ENCODE results near the gene TLK1. TPM values are rescaled to one million over a fixed set of nuclear protein-coding genes. Genes with fewer than 3 reads are reported as not detected.
A peak's percentile ranks its signal among the peaks of the same experiment; 100 is the strongest.

Gene TLK1
- 10 to 100 TPM; 50.0 to 54.0 (median 51.7) TPM for polyA plus RNA-seq (ENCODE audit: insufficient read length in 4 of 4)

DNA sequence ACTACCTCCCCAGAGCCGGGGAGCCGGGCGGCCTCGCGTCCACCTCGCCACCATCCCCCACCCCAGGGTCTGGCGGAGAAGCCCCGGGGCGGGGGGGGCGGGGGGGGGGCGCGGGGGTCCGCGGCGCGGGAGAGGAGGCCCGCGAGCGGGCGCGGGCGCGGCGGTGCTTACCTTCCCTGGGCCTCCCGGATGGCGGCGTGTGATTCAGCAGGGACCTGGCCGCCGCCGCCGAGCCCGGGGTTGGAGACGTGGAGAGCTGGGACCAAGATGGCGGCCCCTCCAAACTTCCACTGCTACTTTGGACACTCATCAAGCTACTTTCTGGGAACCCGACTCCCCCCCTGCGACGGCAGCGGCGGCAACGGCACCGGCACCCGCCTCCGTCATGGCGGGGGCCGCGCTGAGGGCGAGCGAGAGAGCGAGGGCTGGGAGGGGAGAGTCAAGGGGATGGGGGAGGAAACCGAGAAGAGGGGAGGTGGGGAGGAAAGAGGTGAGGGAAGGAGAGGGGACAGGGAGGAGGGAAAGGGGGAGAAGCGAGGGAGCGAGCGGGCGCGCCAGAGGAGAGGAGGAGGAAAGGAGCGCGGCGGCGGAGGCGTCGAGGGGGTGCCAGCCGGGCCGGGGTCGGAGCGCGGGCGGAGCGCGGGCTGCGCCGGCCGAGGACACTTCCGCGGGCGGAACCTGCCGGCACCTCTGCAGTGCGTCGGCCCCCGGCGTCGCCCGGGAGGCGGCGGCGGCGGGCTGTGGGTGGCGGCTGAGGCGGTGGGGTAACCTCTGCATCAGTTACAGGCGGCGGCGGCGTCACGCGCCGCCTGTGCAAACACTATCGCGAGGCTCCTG lies at the start of gene TLK1:
TSS of gene TLK1 (minus strand) at position 775 of the 837 bp plus-strand sequence. CDS start at position 310, 465 bp downstream.
- peak; percentile 58 to 67 (median 59) for DNase-seq (ENCODE audit: low read depth in 4 of 4, low spot score in 2 of 4)

DNA sequence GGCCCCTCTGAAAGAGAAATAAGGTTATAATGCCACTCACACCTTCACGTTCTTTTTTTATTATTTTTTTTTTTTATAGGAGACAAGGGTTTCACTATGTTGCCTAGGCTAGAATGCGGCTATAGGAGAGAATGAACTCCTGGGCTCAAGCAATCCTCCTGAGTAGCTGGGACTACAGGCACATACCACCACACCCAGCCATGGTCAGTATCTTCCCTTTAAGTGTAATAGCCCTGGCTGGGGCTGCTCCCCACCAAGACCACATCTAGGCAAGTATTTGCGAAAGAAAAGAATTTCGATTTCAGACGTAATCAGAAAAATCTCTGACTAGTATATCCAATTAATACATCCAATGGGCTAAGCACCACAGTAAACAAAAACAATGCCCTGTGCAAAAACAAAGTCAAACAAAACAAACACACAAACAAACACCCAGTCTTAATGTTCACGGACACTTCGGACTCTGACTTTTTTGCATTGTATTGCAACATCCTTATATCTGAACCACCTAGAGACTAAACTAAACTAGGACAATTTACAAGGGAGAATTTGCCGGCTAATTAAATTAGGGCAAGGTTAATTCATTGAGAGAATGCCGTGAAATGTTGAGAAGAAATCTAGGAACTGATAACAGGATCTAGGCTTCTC lies 49.6 kb upstream of the TLK1 start:
- no peak for DNase-seq (ENCODE audit: low read depth in 4 of 4, low spot score in 2 of 4)

DNA sequence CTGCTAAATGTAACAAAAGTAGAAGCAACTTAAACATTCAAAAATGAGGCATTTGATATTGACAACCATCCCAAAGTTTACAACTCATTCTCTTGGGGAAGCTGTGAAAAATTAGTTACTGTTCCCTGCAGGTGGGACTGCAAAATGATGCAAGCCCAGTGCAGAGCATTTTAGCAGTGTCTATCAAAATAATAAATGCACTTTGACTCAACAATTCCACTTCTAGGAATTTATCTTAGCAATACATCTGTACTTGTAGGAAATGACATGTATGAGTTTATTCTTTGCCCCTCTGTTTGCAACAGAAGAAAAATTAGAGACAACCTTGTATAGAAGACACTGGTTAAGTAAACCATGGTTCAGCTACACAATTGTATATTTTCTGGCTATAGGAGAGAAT lies 48.0 kb upstream of the TLK1 start:
- DNase-seq (ENCODE audit: low read depth in 4 of 4, low spot score in 2 of 4): no peak

DNA sequence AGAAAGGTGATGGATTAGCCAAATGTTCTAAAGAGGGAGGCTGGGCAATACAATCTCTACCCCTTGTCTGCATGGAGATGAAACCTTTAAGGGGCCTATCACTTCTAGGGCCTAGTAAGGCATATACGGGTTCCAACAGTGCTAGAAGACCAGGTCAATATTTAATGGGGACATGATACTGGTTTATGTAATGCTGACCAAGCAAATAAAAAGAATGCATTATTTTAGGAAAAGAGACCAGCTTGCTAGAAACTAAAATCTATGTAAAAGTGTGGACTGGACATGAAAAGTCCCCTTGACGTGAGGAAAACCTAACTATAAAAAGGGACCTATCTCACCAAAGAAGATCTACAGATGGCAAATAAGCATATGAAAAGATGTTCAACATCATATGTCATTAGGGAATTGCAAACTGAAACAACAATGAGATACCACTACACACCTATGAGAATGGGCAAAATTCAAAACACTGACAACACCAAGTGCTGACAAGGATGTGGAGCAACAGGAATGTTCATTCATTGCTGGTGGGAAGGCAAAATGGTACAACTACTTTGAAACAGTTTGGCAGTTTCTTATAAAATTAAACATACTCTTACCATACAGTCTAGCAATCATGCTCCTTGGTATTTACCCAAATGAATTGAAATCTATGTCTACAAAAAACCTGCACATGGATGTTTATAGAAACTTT lies 45.9 kb upstream of the TLK1 start:
- DNase-seq (ENCODE audit: low read depth in 4 of 4, low spot score in 2 of 4): no peak

DNA sequence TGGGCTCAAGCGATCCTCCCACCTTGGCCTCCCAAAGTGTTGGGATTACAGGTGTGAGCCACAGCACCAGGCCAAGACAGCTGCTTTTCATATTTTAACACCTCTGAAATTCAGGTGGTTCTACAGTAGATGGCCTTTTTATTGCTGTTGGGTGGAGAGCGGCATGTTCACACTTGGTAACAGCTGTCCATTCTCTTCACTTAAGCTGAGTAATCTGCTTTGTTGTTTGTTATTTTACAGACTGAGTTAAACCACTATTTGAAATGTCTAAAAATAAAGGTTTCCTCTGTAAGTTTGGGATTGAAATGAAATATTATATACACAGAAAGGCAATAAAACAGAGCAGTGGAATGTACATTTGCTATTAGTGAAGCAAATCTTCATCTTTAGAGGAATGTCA lies 44.9 kb upstream of the TLK1 start:
- no peak for DNase-seq (ENCODE audit: low read depth in 4 of 4, low spot score in 2 of 4)

DNA sequence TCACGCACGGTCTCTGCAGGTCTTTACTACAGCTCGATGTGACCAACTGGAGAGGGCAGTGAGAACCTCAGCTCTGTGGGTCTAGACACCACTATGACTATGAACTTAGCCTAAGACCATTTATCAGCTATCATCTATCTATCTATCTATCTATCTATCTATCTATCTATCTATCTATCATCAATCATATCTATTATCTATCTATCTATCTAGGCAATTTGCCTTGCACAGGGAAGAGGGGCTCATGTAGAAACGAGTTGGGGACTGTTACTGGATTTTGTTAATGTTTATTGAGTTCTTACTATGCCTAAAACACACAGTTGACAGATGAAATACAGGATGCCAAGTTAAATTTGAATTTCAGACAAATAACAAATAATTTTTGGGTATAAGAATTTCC lies 41.1 kb upstream of the TLK1 start:
- DNase-seq (ENCODE audit: low read depth in 4 of 4, low spot score in 2 of 4): no peak

DNA sequence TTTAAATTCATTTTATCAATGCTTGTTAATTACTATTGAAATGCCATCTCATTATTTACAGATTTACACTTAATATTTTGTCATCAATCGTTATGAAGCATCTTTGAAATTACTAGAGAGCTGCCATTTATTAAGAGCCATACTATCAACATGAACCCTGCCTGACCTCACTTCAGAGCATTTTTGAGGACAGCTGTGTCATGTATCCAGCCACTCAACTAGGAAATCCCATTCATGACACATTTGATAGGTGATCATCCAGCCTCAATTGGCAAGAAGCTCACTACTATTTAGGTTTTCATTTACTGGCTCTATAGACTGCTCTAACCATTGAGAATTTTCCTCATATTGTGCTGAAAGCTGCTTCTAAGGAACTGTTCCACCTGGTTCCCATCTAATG lies 40.6 kb upstream of the TLK1 start:
- DNase-seq (ENCODE audit: low read depth in 4 of 4, low spot score in 2 of 4): no peak

DNA sequence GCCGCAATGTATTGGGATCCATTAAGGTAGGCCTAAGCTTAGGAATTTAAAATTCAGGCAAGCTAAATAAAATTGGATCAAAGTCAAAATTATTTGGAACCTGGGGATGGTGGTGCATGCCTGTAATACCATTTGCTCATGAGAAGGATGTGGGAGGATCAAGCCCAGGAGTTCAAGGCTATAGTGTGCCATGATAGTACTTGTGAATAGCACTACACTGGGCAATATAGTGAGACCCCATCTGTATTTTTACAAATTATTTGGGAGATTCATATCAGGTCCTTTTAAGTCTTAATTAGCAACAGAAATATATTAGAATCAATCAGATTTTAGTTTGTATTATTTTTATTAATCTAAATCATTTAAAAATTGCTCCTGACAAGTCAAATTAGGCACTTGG lies 39.8 kb upstream of the TLK1 start:
- no peak for DNase-seq (ENCODE audit: low read depth in 4 of 4, low spot score in 2 of 4)

DNA sequence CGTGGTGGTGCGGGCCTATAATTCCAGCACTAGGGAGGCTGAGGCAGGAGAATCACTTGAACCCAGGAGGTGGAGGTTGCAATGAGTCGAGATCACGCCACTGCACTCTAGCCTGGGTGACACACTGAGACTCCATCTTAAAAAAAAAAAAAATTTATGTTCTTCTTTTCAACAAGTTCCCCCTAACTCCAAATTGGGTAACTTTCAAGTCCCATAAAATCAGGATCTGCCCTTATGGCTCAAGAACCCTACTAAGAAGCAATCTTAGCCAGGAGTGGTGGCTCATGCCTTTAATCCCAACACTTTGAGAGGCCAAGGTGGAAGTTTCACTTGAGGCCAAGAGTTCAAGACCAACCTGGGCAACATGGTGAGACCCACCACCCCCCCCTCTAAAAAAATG lies 30.3 kb upstream of the TLK1 start:
- DNase-seq (ENCODE audit: low read depth in 4 of 4, low spot score in 2 of 4): no peak

DNA sequence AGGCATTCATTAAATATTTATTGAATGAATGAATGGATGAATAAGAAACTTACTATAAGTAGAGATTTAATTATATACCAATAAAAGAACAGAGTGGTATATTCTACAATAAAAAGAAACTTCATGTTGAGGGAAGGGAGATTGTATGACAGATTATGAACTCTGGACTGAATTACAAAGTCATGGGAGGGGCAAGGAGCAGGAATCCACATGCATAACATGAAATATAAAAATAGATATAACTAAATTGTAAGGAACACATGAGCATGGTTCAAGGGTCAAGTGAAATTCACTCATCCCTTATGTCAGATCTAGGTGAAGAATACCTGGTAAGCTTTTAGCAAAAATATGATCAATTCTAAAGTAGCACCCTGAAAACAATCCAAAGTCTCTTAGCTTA lies 27.1 kb upstream of the TLK1 start:
- no peak for DNase-seq (ENCODE audit: low read depth in 4 of 4, low spot score in 2 of 4)

DNA sequence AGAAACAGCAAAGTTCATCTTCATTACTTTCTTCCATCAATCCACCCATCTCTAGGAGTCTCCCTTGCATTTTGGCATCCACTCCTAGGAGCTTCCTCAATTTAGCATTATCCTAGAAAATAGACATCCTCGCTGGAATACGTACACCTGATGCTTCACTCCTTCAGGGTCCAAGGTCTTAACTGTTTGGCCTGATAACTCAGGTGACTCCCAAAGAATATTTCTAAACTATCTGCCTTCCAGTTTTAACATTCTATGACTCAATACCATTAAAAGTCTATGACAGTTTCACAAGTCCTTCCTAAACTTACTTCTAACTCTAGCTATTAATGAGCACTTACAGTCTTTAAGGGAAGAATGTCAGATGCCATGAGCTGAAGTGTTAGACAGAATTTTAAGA lies 26.5 kb upstream of the TLK1 start:
- DNase-seq (ENCODE audit: low read depth in 4 of 4, low spot score in 2 of 4): no peak

DNA sequence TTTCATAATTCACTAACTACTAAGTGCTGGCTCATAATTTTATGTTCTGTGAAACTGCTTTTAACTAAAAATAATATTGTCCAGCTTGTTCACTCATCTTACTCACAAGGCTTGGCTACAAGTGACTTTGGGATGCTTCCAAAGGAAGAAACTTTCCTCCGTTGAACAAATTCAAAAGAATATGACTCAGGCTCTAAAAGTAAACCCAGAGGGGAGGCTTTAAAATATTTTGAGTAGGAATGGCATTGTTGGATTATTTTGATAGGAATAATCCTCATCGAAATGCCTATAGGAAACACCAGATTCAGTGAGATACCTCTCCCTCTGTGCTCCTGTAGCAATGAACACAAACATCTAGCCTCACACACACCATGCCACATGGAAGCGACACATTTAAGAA lies 25.2 kb upstream of the TLK1 start:
- DNase-seq (ENCODE audit: low read depth in 4 of 4, low spot score in 2 of 4): no peak

DNA sequence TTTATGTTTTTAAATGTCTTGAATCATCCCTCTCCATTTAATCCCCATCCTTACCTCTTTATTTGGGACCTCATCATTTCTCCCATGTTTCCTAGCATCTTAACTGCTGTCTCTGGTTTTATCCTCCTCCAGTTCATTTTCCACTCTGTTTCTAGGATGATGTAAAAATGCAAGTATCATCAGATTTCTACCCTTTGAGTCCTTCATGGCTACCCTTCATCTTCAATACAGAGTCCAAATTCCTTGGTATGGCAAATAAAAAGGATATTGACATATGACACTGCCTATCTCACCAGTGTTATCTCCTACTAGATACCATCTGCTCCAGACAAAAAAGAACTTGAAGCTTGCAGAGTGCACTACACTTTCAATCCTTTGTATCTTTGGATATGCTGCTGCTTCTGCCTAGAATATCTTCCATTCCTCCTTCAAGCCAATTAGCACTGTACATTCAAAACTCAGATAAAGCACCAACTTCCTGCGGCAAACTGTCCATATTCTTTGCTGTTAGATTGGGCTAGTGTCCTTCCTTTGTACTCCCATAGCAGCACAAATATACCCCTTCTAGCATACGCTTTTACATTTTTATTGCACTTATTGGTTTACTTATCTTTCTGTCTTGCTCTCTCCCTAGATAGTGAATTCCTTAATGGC lies 24.6 kb upstream of the TLK1 start:
- DNase-seq (ENCODE audit: low read depth in 4 of 4, low spot score in 2 of 4): no peak

DNA sequence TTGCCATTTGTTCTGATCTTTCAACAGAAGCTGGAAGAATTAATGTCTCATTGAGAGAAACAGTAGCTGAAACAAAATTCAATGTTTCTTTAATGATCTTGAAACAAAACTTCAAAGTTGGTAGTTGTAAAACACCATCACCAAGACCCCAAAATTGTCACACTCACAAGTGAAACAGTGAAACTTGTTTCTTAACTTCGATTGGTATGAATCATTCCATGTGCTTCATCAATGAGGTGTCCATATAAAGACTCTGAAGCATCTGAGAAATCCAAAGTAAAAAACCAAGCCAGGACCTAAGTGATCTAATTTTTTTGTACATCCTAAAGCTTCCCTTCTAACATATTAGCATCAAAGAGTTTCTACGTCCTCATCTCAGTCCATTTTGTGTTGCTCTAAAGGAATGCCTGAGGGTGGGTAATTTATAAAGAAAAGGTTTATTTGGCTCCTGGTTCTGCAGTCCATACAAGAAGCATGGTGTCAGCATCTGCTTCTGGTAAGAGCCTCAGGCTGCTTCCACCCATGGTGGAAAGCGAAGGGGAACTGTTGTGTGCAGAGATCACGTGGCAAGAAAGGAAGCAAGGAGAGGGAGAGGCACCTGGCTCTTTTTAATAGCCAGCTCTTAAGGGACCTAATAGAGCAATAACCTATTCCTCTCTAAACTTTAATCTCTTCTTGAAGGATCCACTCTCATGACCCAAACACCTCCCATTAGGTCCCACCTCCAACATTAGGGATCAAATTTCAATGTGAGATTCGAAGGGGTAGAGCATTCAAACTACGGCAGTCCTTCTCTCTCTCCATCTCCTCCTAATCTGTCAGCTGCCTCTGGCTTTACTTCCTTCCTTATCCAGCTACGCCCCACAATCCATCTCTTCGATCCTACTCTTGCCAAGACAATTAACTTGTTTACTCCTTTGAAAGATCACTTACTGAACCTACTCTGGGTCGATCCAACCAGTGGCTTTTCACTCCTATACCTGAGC lies 20.7 kb upstream of the TLK1 start:
- no peak for DNase-seq (ENCODE audit: low read depth in 4 of 4, low spot score in 2 of 4)

DNA sequence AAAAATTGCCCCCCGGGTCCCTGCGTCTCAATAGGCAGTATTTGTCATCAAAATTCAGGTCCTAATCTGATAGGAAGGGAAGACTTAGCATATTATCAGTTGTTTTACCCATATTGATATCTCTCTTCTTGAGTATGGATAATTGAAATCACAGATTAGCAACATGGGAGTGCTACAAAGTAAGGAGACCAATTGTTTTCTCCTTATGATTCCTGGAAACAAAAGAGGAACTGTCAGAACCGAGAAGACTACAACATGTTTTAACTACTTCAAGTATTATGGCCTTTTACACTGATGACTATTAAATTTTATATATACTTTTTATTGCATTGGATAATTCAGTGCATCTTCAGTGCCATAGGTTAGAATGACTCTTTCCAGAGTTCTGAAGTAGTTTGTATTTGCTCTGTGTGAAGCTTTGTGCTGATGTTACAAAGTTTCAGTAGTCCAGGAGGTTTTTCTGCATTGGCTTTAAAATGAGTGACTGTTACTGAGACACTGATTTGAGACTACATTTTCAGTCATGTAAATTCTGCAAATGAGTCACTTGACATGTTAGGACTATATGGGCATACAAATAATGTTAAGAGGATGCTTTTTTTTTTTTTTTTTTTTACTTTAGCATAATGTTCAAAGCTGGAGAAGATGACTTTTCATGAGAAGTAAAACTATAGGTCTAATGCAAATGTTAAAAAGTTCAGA lies 19.7 kb upstream of the TLK1 start:
- no peak for DNase-seq (ENCODE audit: low read depth in 4 of 4, low spot score in 2 of 4)

DNA sequence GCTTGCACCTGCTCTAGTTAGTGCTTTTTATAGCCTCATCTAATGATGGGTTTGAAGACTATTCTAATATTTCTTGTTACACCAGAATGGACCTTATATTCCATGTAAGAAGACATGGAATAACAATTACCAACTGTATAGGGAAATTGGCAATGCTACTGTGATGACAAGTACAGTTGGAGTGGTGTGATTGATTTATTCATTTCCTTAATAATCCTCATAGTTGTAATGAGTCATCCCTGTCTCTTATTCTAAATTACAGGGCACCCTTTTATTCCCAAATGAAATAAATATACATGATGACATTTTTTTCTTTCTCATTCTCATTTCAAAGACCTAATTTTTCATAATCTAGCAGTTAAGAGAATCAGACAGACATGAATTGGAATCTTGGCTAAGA lies 18.3 kb upstream of the TLK1 start:
- no peak for DNase-seq (ENCODE audit: low read depth in 4 of 4, low spot score in 2 of 4)

DNA sequence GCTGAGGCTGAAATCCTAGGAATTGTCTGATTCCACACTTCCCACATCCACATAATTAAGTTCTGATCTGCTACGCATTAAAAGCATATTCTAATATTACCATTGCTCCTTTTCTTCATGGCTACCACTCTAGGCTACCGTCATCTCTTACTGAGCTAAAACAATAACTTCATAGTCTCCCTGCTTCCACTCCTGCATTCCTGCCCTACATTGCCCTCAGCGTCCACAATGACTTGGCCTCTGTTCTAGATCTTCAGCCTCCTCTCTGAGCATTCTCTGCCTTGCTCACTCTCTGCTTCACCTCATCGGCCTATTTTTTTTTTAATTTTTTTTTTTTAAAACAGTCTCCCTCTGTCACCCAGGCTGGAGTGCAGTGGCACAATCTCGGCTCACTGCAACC lies 15.8 kb upstream of the TLK1 start:
- no peak for DNase-seq (ENCODE audit: low read depth in 4 of 4, low spot score in 2 of 4)

DNA sequence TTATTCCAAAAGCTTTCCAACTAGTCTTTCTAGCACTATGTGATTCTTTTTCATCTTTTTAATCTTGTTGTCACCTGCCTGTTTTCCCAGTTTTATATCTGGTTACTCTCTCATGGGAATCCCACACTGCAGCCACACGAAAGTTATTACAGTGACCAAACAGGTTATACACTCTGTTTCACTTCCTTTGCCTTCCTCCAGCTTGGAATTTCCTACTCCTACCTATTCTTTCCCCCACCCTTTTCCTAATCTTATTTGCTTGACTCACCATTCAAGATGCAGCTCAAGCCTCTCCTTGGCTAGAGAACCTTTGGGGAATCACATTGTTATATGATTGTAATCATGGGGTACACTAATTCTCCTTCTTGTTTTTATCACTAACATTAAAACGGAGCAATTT lies 13.4 kb upstream of the TLK1 start:
- DNase-seq (ENCODE audit: low read depth in 4 of 4, low spot score in 2 of 4): no peak

DNA sequence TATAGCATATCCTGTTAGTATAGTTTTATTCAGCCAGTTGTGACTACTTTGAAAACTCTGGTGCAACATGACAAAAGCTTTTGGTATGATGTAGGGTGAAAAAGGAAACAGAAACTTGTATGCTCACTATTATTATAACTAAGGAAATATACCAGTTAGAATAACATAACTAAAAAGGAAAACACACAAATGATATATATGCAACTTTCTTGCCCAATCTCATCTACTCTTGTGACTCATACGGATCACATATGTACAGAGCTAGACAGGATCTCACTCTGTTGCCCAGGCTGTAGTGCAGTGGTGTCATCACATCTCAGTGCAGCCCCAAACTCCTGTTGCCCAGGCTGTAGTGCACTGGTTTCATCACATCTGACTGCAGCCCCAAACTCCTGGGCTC lies 12.4 kb upstream of the TLK1 start:
- DNase-seq (ENCODE audit: low read depth in 4 of 4, low spot score in 2 of 4): no peak

Measured in left renal cortex interstitium (tissue), 4 donors.